DMS53 treated with DMSO at 0.1 percent for 48 hours (cell line): Measurements from ENCODE around the gene CA11.

Experiments
- DNase-seq: peaks from one replicate; lab custom pipeline; 2025; ENCODE audit not compliant: unreplicated experiment; lab: John Stamatoyannopoulos, UW

Gene CA11

DNA sequence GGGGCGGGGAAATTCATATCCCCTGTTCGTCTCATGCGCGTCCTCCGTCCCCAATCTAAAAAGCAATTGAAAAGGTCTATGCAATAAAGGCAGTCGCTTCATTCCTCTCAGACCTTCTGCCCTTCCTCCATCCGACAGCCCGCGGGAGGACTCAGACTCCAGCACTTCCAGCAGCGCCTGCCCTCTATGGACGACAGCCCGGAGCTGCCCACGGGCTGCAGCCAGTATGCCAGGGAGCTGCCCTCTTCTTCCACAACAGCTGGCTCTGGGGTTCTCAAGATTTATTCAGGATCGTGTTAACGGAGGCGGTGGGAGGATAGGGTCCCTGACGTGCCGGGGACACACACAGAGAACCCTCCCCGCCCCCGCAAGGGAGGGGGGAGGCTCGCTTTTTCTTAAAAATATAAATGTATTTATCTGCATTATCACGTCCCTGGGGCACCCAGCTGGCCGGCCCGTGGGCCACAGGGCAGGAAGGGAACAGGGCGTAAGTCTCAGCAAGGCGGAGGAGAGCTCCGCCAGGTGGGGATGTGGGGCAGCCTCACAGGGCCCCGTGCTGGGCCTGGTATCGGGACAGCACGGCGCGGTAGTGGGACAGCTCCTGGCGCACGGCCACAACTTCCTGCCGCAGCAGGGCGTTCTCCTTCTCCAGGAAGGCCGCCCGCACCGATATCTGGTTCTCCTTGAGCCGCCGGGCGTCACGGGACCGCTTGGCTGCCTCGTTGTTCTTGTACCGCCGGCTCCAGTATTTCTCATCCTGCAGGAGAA, 15.5 kb downstream of the CA11 start:
- peak; percentile 67 for DNase-seq

DNA sequence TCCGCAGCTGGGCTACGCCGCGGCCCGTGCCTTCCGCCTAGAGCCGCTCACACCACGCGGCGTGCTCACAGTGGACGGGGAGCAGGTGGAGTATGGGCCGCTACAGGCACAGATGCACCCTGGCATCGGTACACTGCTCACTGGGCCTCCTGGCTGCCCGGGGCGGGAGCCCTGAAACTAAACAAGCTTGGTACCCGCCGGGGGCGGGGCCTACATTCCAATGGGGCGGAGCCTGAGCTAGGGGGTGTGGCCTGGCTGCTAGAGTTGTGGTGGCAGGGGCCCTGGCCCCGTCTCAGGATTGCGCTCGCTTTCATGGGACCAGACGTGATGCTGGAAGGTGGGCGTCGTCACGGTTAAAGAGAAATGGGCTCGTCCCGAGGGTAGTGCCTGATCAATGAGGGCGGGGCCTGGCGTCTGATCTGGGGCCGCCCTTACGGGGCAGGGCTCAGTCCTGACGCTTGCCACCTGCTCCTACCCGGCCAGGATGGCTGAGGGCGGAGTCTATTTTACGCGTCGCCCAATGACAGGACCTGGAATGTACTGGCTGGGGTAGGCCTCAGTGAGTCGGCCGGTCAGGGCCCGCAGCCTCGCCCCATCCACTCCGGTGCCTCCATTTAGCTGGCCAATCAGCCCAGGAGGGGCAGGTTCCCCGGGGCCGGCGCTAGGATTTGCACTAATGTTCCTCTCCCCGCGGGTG, 16.2 kb downstream of the CA11 start:
- DNase-seq = peak; percentile 92

DNA sequence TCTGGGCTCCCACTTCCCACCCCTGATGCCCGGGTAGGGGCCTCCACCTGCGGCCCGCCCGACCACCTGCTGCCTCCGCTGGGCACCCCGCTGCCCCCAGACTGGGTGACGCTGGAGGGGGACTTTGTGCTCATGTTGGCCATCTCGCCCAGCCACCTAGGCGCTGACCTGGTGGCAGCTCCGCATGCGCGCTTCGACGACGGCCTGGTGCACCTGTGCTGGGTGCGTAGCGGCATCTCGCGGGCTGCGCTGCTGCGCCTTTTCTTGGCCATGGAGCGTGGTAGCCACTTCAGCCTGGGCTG, 16.7 kb downstream of the CA11 start:
- no peak for DNase-seq

DNA sequence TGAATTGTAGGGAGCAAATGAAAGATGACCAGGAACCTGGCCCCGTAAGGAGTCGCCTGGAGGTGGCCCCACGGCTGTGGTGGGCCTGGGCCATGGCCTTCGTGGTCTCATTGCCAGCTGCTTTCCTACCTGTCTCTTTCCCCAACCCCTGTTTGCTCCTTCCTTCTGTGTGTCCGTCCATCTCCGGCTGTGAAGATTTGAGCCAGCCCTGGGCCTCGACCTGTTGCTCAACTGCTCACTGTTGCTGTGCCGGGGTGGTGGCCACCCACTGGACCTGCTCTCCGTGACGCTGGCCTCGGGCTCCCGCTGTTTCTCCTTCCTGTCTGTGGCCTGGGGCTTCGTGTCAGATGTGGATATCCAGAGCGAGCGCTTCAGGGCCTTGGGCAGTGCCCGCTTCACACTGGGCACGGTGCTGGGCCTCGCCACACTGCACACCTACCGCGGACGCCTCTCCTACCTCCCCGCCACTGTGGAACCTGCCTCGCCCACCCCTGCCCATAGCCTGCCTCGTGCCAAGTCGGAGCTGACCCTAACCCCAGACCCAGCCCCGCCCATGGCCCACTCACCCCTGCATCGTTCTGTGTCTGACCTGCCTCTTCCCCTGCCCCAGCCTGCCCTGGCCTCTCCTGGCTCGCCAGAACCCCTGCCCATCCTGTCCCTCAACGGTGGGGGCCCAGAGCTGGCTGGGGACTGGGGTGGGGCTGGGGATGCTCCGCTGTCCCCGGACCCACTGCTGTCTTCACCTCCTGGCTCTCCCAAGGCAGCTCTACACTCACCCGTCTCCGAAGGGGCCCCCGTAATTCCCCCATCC, 17.3 kb downstream of the CA11 start:
- no peak for DNase-seq

DNA sequence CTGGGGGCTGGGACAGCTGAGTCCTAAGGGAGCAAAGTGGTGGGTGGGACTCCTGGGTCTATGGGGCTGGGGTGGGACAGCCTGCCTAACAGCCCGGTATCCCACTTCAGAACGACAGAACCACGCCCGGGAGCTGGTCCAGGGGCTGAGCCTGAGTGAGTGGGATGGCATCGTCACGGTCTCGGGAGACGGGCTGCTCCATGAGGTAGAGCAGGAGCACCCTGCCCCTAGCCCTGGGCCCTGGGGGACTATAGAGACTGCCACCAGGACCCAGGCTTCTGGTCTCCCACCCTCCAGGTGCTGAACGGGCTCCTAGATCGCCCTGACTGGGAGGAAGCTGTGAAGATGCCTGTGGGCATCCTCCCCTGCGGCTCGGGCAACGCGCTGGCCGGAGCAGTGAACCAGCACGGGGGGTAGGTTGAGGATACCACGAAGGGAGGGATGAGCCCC, 18.1 kb downstream of the CA11 start:
- DNase-seq = no peak

DNA sequence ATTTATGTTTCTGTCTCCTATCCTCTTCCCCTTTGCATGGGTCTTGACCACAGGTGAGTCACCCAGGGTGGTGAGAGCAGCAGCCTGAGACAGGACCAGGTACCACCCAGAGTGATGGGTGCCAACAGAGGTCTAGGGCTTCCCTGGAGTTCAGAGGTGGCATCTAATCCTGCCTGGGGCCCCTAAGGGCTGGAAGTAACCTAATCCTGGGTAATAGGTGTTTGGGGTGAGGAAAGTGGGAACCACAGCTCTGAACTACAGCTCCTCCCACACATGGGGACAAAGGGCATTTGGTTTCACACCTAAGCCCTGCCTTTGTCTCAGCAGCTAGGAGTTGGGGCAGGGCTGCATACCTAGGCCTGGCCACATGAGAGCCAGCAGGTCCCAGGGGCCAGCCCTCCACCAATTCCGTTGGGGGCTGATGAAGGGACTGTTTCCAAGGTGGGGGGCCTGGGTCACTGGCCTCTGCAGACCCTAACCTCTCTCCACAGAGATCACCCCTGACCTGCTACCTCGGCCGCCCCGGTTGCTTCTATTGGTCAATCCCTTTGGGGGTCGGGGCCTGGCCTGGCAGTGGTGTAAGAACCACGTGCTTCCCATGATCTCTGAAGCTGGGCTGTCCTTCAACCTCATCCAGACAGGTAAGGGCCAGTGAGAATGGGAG, 18.7 kb downstream of the CA11 start:
- DNase-seq = no peak

DNA sequence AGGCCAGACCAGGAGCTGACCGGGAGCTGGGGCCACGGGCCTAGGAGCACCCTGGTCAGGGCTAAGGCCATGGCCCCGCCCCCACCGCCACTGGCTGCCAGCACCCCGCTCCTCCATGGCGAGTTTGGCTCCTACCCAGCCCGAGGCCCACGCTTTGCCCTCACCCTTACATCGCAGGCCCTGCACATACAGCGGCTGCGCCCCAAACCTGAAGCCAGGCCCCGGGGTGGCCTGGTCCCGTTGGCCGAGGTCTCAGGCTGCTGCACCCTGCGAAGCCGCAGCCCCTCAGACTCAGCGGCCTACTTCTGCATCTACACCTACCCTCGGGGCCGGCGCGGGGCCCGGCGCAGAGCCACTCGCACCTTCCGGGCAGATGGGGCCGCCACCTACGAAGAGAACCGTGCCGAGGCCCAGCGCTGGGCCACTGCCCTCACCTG, 20.1 kb downstream of the CA11 start:
- DNase-seq = no peak

DNA sequence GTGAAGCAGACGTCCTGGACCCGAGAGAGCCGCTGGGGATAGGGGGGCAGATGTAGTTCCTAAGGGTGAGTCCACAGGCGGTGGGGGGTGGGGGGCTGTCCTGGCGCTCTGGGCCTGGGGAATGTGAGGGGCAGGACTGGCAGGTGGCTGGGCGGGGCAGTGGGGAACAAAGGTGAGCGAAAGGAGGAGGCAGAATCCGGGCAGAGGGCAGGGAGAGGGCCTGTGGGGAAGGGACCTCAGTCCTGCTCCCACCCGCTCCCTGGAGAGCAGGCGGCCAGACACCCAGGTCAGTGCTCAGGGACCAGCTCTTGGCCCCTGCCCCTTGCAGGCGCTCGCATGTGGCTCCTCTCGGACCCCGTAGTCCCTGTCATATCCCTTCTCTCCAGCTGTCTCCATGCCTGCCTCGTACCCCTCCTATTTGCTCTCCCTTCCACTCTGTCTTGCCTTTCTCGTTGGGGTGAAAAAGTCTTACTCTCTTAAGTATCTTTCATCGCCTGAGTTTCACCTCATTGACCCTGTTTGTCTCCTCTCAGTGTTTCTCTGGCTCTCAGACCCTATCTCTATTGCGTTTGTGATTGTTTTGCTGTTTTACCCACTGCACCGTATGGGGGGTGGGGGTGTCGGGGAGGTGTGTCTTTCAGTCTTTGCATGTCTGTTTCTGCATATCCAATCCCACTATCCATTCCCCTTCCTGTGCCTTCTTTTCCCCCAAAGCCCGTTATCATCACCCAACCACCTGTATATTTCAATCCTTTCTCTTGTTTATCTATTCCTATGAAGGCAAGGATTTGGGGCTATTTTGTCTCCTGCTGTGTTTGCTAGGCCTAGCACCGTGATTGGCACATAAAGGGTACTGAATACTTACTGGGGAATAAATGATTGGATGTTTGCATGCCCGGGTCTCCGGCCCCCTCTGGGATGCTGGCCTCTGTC, 20.9 kb downstream of the CA11 start:
- no peak for DNase-seq

DNA sequence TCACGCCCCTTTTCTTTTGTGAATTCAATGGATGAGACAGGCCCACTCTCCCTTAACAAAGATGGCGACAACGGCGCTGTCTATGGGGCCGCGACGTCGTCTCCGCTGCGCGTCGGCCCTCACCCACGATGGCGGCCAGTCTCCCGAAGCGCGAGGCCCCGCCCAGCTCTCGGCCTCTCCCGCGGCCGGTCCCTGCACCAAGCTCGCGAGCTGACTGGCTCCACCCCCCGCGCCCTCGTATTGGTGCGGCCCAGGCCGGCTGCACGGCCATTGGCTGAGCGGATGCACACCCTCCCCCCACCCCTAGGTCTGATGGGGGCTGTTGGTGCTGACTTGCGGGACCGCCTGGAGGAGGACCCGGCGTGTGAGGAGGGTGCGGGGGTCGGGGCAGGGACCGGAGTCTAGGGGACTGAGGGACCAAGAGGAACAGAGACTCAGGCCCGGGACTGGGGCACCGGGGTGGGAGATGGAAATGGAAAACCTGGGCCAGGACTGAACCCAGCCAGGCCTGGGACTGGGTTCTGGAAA, 21.9 kb downstream of the CA11 start:
- DNase-seq = peak; percentile 96

DNA sequence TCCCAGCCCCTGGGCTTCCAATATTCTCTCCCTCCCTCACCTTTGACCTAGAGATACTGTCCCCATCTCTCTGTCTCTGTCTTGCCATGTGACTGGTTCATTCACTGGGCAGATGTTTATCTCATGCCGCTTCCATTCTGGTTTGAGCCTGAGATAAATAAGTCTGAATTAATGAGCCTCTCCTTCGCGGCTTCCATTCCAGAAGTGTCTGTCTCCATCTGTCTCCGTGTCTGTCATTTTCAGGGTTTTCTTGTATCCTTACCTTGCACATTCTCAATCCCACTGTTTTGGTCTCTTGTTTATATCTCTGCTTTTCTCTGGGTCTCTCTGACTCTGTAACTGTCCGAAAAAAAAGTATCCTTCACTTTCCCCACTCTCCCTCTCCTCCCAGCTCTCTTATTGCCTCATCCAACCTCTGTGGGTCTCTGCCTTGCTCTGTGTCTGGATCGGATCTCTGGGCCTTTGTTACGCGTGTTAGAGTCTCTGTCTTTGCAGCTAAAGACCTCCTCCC, 22.4 kb downstream of the CA11 start:
- no peak for DNase-seq

DNA sequence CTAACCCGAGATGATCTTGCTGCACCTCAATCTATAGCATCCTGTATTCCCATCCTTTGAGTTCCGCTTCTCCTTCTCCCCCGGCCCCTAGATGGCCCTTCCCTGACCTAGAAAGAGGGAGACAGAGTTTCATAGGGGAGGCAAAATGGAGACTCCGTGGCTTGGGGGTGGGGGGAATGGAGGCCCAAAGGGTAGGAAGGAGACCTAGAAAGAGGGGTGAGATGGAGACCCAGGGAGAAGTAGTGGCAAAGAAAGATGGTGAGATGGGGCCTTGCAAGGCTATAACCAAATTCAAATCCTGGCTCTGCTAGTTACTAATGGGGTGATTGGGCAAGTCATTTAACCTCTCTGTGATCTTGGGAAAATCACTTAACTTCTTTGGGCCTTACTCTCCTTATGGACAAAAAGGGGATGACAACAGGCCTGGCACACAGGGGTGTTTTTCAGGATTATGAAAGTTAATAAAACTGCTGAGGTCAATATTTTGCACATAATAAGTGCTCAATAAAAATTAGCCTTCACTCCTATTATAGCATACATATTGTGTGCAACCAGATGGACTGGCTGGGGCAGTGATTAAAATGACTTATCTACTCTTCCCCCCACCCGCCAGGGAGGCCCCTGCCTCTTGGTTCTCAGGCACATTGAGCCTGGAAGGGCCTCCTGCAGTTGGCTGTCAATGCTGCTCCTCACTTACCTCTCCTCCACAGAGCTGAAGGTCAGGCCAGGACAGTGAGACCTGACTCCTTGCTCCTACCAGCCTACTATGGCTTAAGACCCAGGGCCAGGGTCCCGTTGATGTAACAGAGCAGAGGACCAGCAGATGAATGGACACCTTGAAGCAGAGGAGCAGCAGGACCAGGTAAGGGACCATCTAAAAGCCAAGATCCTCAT, 26.0 kb downstream of the CA11 start:
- no peak for DNase-seq

DNA sequence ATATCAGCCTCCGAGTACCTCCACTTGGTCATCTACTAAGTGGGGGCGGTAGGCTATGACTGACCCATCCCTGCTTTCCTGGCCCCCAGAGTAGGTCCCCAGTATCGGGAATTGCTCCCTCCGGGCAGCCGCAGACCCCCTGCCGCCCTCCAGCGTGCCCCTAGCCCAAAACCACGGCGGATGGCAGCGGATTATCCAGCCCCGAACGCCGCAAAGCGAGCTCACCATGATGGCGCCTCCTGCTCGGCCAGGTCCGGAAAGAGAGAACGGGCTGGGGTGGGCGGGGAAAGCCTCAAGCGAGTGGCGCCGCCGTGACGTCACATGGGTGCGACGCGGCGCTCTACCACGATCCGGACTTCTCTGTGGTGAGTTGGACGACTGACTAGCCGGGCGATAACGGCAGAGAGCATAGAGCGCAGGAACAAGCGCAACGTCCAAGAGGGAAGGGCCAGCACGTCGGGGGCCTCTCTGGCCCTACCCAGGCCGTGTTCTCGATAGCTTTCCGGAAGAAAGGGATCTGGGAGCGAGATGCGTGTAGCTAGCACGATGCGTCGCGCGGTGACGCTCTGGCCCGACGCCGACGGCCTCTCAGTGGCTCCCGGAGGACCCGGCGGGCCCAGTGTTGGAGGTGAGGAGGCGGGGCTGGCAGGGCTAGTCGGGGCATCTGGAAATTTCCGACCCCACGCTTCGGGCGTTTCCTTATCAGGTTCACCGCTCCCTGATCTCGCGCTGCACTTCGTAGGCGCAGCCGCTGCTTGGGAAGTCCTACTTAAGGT, 26.9 kb downstream of the CA11 start, which contains the start of the genes RPL18 and SPHK2:
Gene RPL18 (minus strand): TSS at position 263 of the 776 bp plus-strand sequence. CDS start 35 bp downstream, at position 228.
Gene SPHK2 (plus strand): TSS at position 591 of the 776 bp plus-strand sequence. CDS start 1,009 bp downstream, outside the sequence.
- peak; percentile 99 for DNase-seq

DNA sequence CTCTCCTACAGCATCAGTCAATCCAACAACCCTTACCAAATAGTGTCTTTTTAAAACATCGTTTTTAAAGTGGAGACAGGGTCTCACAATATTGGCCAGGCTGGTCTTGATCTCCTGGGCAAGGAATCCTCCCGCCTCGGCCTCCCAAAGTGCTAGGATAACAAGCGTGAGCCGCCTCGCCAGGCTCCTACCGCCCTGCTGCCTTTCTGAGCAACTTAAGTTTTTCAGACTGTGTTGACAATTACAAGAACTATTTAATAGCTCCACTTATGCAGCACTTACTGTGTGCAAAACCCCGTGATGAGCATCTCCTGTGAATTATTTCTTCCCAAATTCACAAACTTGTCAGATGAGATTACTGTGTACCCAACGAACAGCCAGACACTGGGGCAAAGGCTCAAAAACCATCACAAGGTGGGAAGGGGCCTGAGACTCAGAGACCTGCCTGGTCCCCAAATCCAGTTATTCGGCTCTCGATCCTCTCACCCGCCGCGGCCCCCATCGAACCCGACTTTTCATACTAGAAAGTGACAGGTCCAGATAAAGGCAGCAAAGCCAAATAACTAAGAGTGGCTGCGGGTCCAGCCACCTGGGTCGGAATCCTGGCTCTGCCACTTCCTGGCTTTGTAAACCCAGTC, 27.6 kb downstream of the CA11 start:
- DNase-seq = no peak

DNA sequence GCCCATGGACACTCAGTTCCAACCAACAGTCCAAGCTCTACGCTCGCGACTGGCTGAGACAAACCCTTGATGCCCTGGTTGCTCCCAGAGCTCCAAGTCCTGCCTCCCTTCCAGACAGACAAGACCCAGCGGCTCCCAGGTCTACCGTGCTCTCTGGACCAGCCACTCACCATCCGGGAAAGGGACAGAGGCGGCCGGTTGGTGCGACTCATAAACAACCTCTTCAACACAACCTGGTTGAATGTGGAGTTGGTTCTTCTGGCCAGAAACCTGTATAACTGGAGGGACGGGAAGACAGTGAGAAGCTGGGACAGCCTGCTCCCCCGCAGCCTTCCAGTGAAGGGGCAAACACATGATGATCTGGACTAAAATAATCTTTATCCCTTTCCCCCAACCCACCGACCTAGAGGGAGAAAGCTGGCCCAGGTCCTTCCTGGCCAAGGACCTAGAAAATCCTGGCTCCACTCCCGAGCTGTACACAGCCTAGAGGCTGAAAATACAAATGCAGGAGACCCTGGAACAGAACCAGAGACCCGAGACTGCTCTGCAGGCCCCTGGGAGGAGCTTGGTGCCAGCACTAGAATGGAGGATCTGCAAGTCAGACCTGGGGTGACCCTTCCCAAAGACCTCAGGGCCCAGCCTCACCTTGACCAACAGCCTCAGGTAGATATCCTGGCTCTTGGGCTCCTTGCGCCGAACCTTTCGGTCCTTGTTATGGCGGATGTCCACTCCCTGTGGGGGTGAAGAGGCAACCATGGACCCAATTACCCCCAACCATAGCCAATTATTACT, 28.6 kb downstream of the CA11 start:
- DNase-seq = no peak

DNA sequence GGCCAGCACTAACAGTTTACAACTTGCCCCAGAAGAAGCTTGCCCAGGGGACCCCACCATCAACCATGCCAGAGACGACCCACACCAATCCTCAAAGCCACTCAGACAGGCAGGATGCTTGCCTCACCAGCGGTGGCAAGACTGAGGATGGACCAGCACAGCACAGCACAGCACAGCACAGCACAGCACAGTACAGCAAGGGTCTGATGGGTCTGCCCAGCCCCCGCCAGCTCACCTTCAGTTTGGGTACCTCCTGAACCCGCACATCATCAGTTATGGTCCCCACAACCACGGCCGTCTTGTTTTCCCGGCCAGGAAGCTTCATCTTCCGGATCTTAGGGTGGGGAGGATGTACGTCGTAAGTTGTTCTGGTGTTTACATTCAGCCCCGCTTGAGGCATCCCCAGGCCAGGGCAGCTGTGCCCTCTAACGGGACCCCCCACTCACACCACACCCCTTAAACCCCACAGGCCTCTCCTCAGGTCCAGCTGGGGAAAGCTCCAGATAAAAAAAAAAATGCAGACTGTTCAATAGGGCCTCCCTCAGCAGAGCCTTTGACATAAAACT, 29.4 kb downstream of the CA11 start:
- DNase-seq = no peak

DNA sequence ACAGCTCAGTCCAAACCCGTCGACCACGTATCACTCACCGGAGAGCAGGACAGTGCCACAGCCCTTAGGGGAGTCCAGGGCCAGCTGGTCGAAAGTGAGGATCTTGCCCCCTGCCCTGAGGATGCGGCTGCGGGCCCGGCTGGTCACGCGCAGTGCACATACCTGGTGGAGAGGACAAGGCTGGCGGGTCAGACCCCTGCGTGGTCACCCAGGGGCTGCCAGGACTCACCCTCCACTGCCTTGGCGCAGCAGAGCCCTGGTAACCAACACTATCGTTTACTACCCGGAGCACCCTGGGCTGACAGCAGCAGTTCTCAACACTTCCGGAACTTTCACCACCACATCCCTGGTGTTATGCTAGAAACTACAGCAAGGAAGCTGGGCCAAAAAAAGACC, 29.9 kb downstream of the CA11 start:
- DNase-seq = no peak
